AG09319 (cell line): ENCODE results near the gene AFAP1L2.

ENCODE experiments used
- DNase-seq: peaks from one replicate; pipeline ENCODE4 v3.0.0-alpha.2; 2010; ENCODE audit warnings: low read depth; ENCODE audit errors: extremely low read depth
- CTCF ChIP-seq: IDR thresholded peaks from 2 replicates; pipeline ENCODE4 v1.5.1; 2011; ENCODE audit warnings: low read depth, mild to moderate bottlenecking, inconsistent platforms, low read length, moderate library complexity

Gene AFAP1L2

DNA sequence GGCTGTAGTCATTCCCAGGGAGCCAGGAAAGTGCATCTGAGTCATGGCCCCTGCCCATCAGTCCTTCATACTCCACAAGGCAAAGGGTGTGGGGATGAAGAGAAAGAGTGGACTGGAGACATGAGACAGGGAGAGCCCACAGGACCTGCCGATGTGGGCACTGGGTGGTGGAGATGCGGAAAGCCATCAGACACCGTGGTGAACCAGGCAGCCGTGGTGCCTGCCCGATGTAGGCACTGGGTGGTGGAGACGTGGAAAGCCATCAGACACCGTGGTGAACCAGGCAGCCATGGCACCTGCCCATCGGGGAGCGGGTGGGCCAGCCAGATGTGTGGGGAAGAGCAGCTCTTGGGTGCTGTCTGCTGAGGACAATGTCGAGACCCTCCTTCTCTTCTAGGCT lies 58.6 kb downstream of the AFAP1L2 start:
- DNase-seq, result no peak
- TF ChIP-seq CTCF, result no peak

GRCh38 chr10:114343623-114344505 lies 60.4 kb downstream of the AFAP1L2 start:
- TF ChIP-seq CTCF, result no peak
- DNase-seq, result no peak

- no peak for DNase-seq
- no peak for TF ChIP-seq CTCF
Measured at GRCh38 chr10:114342976-114343375, 61.3 kb downstream of the AFAP1L2 start.

DNA sequence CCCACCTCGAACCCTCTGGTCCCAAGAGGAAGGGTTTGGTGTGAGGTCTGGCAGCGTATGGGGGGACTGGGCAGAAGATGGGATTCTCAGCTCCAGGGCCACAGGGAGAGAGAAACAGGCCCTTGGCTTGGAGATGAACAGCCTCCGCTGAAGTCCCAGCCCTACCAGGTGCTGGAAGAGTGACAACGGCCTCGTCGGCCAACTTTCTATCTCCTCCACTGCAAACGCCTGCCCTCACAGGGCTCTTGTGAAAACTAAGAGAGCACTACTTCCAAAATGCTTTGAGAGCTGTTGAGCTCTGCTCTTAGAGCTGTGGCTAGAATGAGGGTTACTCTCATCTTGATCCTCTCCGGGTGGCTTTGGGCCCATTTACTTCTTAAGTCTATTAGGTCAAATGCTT lies 63.5 kb downstream of the AFAP1L2 start:
- no peak for DNase-seq
- TF ChIP-seq CTCF, result no peak

DNA sequence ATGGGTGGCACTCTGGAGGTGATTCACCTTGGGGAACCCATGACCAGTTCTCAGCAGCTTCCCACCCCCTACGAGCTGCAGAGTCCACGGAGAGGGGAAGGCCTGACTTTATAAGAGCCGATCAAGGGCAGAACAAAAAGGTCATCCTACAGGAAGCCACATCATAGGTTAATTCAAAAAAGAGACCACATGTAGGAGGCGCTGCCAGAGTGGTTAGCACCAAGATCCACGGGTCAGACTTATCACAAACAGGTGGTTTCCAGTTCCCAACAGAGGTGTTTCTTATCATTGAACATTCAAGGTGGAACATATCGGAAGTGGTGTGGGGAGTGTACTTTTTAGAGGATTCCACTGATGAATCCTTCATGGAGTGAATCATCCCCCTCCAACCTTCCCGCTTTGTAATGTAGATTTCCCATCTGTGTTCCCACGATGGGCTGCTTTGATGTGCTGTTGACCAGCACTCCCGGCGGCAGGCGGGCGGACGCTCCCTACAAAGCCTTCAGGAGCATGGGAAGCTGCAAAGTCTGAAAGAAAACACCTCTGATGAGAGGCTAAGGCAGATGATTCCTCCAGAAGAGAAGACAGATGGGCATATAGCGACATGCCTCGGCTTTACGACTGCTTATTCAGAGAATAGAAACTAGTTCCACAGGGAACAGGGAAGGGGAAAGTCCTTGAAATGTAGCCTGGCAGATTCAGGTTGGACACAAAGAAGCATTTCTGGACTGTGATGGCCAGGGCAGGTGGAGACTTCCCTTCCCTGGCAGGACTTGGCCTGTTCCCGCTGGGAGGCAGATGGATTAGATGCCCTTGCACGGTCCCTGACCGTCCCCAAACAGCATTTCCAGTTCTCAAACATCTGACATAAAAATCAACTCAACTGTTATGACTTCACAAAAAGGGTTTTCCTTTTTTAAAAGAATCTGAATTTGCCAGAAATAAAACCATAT lies 66.5 kb downstream of the AFAP1L2 start:
- DNase-seq, result no peak

DNA sequence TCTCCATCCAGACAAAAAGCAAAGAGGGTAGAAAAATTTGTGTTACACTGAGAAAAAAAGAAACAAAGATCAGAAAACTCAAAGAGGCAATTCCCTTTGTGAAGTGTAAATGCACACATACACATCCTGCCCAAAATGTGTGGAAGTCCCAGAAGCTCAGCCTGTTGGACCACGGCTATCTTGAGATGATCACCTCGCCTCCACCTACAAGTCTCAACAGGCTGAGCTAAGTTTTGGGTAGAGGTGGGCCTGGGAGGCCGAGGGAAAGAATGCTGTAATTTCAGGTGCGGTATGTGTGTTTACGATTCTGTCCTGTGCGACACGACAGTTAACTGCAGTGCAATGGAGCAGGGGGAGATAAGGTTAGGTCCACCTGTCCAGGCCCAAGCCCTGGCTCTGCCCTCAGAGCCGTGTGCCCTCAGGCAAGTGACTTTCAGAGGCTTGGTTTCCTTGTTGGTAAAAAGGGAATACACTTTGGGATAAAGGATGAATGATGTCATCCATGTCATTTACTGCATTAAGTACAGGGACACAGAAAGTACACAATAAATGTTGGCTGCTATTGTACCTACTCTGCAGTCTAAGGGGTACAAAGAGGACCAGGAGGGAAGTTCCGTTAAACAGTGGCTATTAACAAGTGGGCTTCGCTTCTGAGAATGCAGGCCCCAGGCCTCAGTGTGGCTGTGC lies 67.3 kb downstream of the AFAP1L2 start:
- TF ChIP-seq CTCF, result no peak
- no peak for DNase-seq

More for the DNA sequence above, 66.5 kb downstream of the AFAP1L2 start:
- no peak for TF ChIP-seq CTCF
